Right lobe of liver (tissue), 4 donors: ENCODE results near the gene SUFU.

Experiments
- POLR2A ChIP-seq: fragments of 450-650 bp; IDR thresholded peaks from one replicate; pipeline ENCODE4 v1.6.1; 2017; ENCODE audit warnings: antibody characterized with exemption, mild to moderate bottlenecking
- TF ChIP-seq, protein P1 (sequence below), 4 donors: fragments of 200-600 bp in 3 of 4; fragments of 450-650 bp in 1 of 4; IDR thresholded peaks; one replicate each; pipeline versions ENCODE4 v1.5.1 to v1.8.0; 2016 to 2022; ENCODE audit warnings: antibody characterized with exemption in 4 of 4, mild to moderate bottlenecking in 2 of 4
- donor health status: DM: no; HTN: no; CAD: no.
- donor health status: DM: no; HTN: no; CAD: no.
- donor health status: DM: no; HTN: yes; CAD: no.

DNA sequence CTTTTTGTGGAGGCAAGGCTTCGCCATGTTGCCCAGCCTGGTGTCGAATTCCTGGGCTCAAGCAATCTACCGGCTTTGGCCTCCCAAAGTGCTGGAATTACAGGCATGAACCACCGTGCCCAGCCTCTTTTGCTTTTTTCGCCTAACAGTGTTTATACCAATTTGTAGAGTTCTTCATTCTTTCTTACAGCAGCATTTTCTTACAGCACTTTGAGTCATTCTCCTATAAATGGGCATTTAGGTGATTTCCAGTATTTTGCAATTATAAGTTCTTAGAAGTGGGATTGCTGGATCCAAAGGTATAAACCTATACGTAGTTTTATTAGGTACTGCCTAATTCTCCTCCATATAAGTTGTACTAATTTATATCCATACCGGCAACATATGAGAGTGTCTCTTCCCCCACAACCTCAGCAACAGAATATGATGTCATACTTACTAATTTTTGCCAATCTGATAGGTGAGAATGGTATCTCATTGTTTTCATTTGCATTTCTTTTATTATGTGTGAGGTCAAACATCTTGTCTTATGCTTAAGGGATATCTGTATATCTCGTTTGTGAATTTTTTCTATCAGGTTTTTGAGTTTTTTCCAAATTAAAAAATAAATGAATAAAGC lies 39.1 kb downstream of the SUFU start:
- TF ChIP-seq, protein P1, sequence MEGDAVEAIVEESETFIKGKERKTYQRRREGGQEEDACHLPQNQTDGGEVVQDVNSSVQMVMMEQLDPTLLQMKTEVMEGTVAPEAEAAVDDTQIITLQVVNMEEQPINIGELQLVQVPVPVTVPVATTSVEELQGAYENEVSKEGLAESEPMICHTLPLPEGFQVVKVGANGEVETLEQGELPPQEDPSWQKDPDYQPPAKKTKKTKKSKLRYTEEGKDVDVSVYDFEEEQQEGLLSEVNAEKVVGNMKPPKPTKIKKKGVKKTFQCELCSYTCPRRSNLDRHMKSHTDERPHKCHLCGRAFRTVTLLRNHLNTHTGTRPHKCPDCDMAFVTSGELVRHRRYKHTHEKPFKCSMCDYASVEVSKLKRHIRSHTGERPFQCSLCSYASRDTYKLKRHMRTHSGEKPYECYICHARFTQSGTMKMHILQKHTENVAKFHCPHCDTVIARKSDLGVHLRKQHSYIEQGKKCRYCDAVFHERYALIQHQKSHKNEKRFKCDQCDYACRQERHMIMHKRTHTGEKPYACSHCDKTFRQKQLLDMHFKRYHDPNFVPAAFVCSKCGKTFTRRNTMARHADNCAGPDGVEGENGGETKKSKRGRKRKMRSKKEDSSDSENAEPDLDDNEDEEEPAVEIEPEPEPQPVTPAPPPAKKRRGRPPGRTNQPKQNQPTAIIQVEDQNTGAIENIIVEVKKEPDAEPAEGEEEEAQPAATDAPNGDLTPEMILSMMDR (IDR thresholded peaks at IDR 0.05): no peak
- no peak for TF ChIP-seq POLR2A
